Fibroblast of villous mesenchyme (primary cell): ENCODE data around the gene ZSCAN30. TPM values are rescaled to one million over a fixed set of nuclear protein-coding genes. Genes with fewer than 3 reads are reported as not detected.

Source experiments
- DNase-seq: peaks from one replicate; pipeline ENCODE4 v3.0.0-alpha.2; 2010; ENCODE audit warnings: low read depth
- H3K4me3 ChIP-seq: 2 replicates; pipeline ENCODE4 v1.5.1; 2011; ENCODE audit warnings: low read depth, mild to moderate bottlenecking, low read length
- total RNA-seq: library from RNA; depleted of rRNA; stranded (reverse); fragments of >200 nt; gene quantifications from 2 replicates; pipeline ENCODE4 v1.2.3, GENCODE V29; 2012
- TF ChIP-seq, protein P1 (sequence below): IDR thresholded peaks from 2 replicates; pipeline ENCODE4 v1.5.1; 2012; ENCODE audit warnings: low read depth, mild to moderate bottlenecking, low read length; ENCODE audit not compliant: insufficient read depth

The ZSCAN30 gene
- total RNA-seq, result 17.4 and 21.6 TPM in 2 replicates

DNA sequence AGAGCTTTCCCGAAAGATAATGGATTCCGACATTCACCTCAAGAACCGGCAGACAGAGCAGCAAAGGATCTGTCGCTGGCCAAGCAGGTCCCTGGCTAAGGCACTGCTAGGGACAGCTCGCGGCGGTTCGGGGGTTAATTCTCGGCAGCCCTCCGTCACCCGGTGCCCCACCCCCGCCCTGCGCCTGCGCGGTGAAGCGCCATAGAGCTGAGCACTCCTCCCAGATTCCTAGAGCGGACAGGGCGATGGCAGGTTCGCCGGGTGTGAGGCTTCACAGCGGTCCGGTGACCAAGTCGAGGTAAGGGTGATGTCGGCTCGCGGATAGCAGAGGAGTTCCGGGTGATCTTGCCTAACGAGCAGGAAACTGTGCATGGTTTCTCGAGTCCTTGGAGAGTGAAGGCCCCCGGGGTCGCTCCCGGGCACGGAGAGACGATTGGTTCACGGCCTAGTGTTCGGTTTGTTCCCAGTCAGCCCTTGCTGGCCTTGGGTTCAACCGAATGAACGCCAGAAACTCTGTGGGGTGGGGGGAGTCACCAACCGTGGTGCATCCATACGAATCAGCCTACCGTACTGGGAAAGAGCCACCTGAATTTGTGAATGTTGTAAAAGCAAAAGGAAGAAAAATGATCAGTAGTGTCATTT is at the start of gene ZSCAN30:
TSS of gene ZSCAN30 (minus strand) at position 136 of the 642 bp plus-strand sequence. CDS start 25,877 bp downstream, outside the sequence.
- TF ChIP-seq, protein P1, sequence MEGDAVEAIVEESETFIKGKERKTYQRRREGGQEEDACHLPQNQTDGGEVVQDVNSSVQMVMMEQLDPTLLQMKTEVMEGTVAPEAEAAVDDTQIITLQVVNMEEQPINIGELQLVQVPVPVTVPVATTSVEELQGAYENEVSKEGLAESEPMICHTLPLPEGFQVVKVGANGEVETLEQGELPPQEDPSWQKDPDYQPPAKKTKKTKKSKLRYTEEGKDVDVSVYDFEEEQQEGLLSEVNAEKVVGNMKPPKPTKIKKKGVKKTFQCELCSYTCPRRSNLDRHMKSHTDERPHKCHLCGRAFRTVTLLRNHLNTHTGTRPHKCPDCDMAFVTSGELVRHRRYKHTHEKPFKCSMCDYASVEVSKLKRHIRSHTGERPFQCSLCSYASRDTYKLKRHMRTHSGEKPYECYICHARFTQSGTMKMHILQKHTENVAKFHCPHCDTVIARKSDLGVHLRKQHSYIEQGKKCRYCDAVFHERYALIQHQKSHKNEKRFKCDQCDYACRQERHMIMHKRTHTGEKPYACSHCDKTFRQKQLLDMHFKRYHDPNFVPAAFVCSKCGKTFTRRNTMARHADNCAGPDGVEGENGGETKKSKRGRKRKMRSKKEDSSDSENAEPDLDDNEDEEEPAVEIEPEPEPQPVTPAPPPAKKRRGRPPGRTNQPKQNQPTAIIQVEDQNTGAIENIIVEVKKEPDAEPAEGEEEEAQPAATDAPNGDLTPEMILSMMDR, result no peak
- H3K4me3 ChIP-seq, result peak within 1 kb of the TSS; percentile 98
- peak; percentile 96 for DNase-seq

DNA sequence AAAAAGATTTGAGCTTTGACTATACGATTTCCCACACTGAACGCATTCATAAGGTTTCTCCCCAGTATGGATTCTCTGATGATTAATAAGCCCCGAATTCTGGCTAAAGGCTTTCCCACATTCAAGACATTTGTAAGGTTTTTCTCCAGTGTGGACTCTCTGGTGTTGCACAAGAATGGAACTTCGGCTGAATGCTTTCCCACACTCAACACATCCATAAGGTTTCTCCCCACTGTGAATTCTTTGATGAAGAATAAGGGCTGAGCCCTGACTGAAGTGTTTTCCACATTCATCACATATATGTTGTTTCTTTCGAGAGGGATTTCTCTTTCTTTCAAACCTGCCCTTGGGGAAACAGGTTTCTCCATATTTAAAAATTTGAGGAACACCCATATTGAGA is 47.3 kb upstream of the ZSCAN30 start:
- no peak overlapping the region for H3K4me3 ChIP-seq
- TF ChIP-seq, protein P1, result no peak
- DNase-seq, result no peak

DNA sequence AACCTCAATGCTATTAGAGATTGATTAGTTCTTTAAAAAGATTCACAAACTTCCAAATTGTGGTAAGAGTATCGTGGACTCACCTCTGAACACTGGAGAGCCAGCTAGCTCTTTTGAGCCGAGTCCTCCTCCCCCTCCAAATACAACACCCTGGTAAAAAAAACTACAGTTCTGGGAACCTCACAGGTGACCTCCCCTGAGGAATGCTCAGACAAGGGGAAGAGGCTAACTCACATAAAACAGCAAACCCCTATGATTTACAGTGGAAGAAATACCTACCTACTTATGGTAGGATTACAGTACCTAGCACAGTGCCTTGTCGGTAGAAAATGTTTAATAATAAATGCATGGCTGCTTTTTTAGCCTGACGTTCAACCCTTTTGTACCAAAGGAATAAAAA is 45.8 kb upstream of the ZSCAN30 start:
- TF ChIP-seq, protein P1, result no peak
- H3K4me3 ChIP-seq, result no peak overlapping the region

DNA sequence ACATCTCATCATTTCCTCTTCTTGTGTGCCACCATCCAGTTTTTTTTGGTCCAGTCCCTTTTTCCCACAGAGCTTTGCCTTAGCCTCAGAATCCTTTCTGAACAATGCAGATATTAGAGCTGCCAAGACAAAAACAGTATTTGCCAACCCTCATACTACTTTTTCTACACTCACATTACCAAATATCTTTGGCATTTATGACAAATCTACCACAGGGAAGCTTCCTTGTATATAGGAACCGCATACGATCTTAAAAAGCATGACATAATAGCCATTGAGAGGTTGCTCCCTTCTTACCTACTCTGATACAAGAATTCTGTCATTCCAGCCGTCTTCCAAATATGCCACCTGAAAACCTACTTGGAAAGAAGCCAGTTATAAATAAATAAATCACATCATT is 44.8 kb upstream of the ZSCAN30 start:
- H3K4me3 ChIP-seq, result no peak overlapping the region
- no peak for DNase-seq
- TF ChIP-seq, protein P1, result no peak

More for the DNA sequence above, 45.8 kb upstream of the ZSCAN30 start:
- no peak for DNase-seq

DNA sequence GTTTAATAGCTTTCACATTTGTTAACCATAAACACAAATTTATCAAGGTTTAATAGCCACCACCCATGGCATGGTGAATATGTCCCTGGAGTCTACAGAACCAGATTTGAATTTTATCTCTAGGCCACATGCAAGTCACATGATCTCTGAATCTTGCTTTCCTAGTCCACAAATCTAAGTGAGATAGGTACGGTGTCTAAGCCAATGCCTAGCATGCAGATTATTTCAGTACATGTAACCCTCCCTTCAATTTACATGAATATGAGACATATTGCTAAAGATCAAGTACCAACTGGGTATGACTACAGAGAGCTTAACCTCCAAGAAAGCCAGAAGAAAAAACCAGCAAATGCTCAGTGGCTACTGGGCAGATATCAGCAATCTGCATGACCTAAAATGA is 44.2 kb upstream of the ZSCAN30 start:
- no peak overlapping the region for H3K4me3 ChIP-seq
- TF ChIP-seq, protein P1, result no peak
- DNase-seq, result no peak

DNA sequence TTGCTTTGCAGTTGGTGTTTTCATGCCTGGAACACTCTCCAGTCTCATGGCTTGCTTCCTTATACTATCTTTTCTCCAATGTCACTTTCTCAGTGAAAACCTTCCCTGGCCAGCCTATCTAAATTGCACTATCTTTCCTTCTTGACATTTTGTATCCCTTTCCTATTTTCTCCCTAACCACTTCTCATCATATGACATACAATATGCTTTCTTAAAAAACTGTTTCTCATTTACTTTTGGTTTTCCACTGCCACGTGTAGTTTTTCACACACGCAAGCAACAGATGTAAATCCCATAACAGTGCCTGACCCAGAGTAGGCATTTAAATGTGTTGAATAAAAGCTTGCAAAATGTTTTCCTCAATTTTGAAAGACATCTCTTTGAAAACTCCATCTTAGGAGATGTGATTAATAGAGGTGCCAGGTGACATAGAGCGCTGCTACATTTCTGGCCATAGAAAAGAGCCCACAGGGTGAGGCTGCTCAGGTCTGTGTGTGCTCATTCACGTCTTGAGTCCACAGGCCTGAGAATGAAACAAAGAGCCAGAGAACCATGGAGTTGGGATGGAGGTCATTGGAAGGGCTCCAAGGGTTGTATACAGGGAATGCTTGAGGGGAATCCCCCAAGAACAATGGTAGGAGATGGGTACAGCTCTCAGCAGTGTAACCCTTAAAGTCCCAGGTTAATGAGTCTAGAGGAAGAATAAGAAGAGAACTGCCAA is 41.5 kb upstream of the ZSCAN30 start:
- H3K4me3 ChIP-seq, result no peak overlapping the region
- TF ChIP-seq, protein P1, result no peak
- no peak for DNase-seq
